Astrocyte (in vitro differentiated cells and primary cell): ENCODE data around the gene RNF144A. TPM values are rescaled to one million over a fixed set of nuclear protein-coding genes. Genes with fewer than 3 reads are reported as not detected.

ENCODE experiments used
- DNase-seq: peaks from one replicate; pipeline ENCODE4 v3.0.0-alpha.2; 2010; ENCODE audit warnings: low read depth
- FAIRE-seq: peaks from 2 replicates; lab custom pipeline; 2011; peaks lifted over from hg19 to GRCh38; lab: Jason Lieb, UNC
- H2AFZ ChIP-seq: 2 replicates; pipeline ENCODE4 v1.6.0; 2012; ENCODE audit warnings: low read depth, low read length, inconsistent platforms
- H3K27ac ChIP-seq: 2 replicates; pipeline ENCODE4 v1.5.1; 2011; ENCODE audit warnings: low read depth, low read length, inconsistent platforms
- H3K27me3 ChIP-seq: 2 replicates; pipeline ENCODE4 v1.6.0; 2011; ENCODE audit warnings: low read length, inconsistent platforms; ENCODE audit not compliant: insufficient read depth
- H3K36me3 ChIP-seq: 2 replicates; pipeline ENCODE4 v1.5.1; 2011; ENCODE audit warnings: low read length, inconsistent platforms; ENCODE audit not compliant: insufficient read depth
- H3K4me1 ChIP-seq: 2 replicates; pipeline ENCODE4 v1.5.1; 2011; ENCODE audit warnings: low read length, inconsistent platforms; ENCODE audit not compliant: insufficient read depth
- H3K4me2 ChIP-seq: 2 replicates; pipeline ENCODE4 v1.6.0; 2012; ENCODE audit warnings: low read length, inconsistent platforms
- H3K4me3 ChIP-seq: 2 replicates; pipeline ENCODE4 v1.5.1; 2011; ENCODE audit warnings: low read depth, mild to moderate bottlenecking, low read length, inconsistent platforms; ENCODE audit not compliant: insufficient read depth
- H3K79me2 ChIP-seq: 2 replicates; pipeline ENCODE4 v1.6.0; 2012; ENCODE audit warnings: mild to moderate bottlenecking, low read length, inconsistent platforms; ENCODE audit not compliant: insufficient read depth
- H3K9ac ChIP-seq: 2 replicates; pipeline ENCODE4 v1.6.0; 2012; ENCODE audit warnings: mild to moderate bottlenecking, low read length, inconsistent platforms
- H3K9me3 ChIP-seq: 2 replicates; pipeline ENCODE4 v1.5.1; 2012; ENCODE audit warnings: low read depth, mild to moderate bottlenecking, low read length, inconsistent platforms; ENCODE audit not compliant: insufficient read depth
- H4K20me1 ChIP-seq: 2 replicates; pipeline ENCODE4 v1.6.0; 2012; ENCODE audit warnings: low read length, inconsistent platforms; ENCODE audit not compliant: insufficient read depth
- H3K27ac Mint-ChIP-seq: one replicate; pipeline ENCODE4 v1.8.0; 2021; ENCODE audit warnings: mild to moderate bottlenecking, mixed read lengths; ENCODE audit not compliant: unreplicated experiment
- H3K27me3 Mint-ChIP-seq: one replicate; pipeline ENCODE4 v1.8.0; 2021; ENCODE audit warnings: low read depth, mixed read lengths; ENCODE audit not compliant: unreplicated experiment
- H3K36me3 Mint-ChIP-seq: one replicate; pipeline ENCODE4 v1.8.0; 2021; ENCODE audit warnings: low read depth, mixed read lengths; ENCODE audit not compliant: unreplicated experiment
- H3K4me1 Mint-ChIP-seq: one replicate; pipeline ENCODE4 v1.8.0; 2021; ENCODE audit warnings: low read depth, mixed read lengths; ENCODE audit not compliant: unreplicated experiment
- H3K4me3 Mint-ChIP-seq: one replicate; pipeline ENCODE4 v1.8.0; 2021; ENCODE audit warnings: mild to moderate bottlenecking, moderate library complexity, mixed read lengths; ENCODE audit not compliant: unreplicated experiment
- H3K9me3 Mint-ChIP-seq: one replicate; pipeline ENCODE4 v1.8.0; 2021; ENCODE audit warnings: mild to moderate bottlenecking, mixed read lengths; ENCODE audit not compliant: unreplicated experiment
- EZH2 ChIP-seq: IDR thresholded peaks from 2 replicates; pipeline ENCODE4 v1.6.1; 2012; ENCODE audit warnings: mild to moderate bottlenecking, low read length, inconsistent platforms; ENCODE audit not compliant: insufficient read depth
- total RNA-seq: library from RNA; stranded (reverse); gene quantifications from 2 replicates; pipeline ENCODE4 v1.2.1, GENCODE V29; 2021
- TF ChIP-seq, protein P1 (sequence below): IDR thresholded peaks from 2 replicates; pipeline ENCODE4 v1.5.1; 2011; ENCODE audit warnings: low read depth, mild to moderate bottlenecking, inconsistent platforms, low read length, moderate library complexity; ENCODE audit not compliant: insufficient read depth

RNF144A gene
- total RNA-seq, 1 donor from 2014 or later = 4.9 TPM

GRCh38 chr2:7045601-7046590, 128.7 kb downstream of the RNF144A start:
- Histone ChIP-seq H3K4me3 (no peak overlapping the region), H3K9ac (no peak overlapping the region), H3K9me3 (no peaks in the 10 kb centered on the region), H3K79me2 (no peaks in the 10 kb centered on the region), H3K27me3 (no peaks in the 10 kb centered on the region), H2AFZ (no peak overlapping the region), H3K4me2 (no peak overlapping the region), H4K20me1 (no peaks in the 10 kb centered on the region), H3K4me1 (no peaks in the 10 kb centered on the region), H3K36me3 (no peaks in the 10 kb centered on the region), H3K27ac (no peak overlapping the region)
- TF ChIP-seq, protein P1, sequence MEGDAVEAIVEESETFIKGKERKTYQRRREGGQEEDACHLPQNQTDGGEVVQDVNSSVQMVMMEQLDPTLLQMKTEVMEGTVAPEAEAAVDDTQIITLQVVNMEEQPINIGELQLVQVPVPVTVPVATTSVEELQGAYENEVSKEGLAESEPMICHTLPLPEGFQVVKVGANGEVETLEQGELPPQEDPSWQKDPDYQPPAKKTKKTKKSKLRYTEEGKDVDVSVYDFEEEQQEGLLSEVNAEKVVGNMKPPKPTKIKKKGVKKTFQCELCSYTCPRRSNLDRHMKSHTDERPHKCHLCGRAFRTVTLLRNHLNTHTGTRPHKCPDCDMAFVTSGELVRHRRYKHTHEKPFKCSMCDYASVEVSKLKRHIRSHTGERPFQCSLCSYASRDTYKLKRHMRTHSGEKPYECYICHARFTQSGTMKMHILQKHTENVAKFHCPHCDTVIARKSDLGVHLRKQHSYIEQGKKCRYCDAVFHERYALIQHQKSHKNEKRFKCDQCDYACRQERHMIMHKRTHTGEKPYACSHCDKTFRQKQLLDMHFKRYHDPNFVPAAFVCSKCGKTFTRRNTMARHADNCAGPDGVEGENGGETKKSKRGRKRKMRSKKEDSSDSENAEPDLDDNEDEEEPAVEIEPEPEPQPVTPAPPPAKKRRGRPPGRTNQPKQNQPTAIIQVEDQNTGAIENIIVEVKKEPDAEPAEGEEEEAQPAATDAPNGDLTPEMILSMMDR = no peak
- no peak for TF ChIP-seq EZH2
- no peaks in the 10 kb centered on the region for H3K27me3 Mint-ChIP-seq
- H3K4me1 Mint-ChIP-seq = no peaks in the 10 kb centered on the region
- H3K36me3 Mint-ChIP-seq = peaks cover 2% of the 10 kb centered on the region
- DNase-seq (no peak), FAIRE-seq (no peak)
- H3K27ac Mint-ChIP-seq = no peak overlapping the region
- H3K4me3 Mint-ChIP-seq = no peak overlapping the region
- H3K9me3 Mint-ChIP-seq = no peaks in the 10 kb centered on the region

- H3K4me1 ChIP-seq = no peaks in the 10 kb centered on the region
- H2AFZ ChIP-seq = no peak overlapping the region
- H3K27ac Mint-ChIP-seq = no peak overlapping the region
- no peaks in the 10 kb centered on the region for H3K36me3 ChIP-seq
- H3K9me3 ChIP-seq = no peaks in the 10 kb centered on the region
- no peaks in the 10 kb centered on the region for H4K20me1 ChIP-seq
- H3K4me3 ChIP-seq = no peak overlapping the region
- no peaks in the 10 kb centered on the region for H3K79me2 ChIP-seq
- H3K27ac ChIP-seq = no peak overlapping the region
- no peaks in the 10 kb centered on the region for H3K27me3 Mint-ChIP-seq
- no peaks in the 10 kb centered on the region for H3K27me3 ChIP-seq
- TF ChIP-seq, protein P1 = no peak
- no peak for TF ChIP-seq EZH2
- peaks cover 7% of the 10 kb centered on the region for H3K36me3 Mint-ChIP-seq
- no peak overlapping the region for H3K9ac ChIP-seq
- DNase-seq (no peak), FAIRE-seq (no peak)
- no peak overlapping the region for H3K4me3 Mint-ChIP-seq
- no peak overlapping the region for H3K4me2 ChIP-seq
- no peaks in the 10 kb centered on the region for H3K9me3 Mint-ChIP-seq
- H3K4me1 Mint-ChIP-seq = no peaks in the 10 kb centered on the region
These were observed 130.4 kb downstream of the RNF144A start for GRCh38 chr2:7047661-7048060.

GRCh38 chr2:7048762-7049294, 131.6 kb downstream of the RNF144A start:
- H3K36me3 Mint-ChIP-seq = peaks cover 7% of the 10 kb centered on the region
- TF ChIP-seq, protein P1 = no peak
- TF ChIP-seq EZH2 = no peak
- H3K27ac Mint-ChIP-seq = no peak overlapping the region
- Histone ChIP-seq H3K27me3 (no peaks in the 10 kb centered on the region), H3K27ac (no peak overlapping the region), H3K9ac (no peak overlapping the region), H3K36me3 (no peaks in the 10 kb centered on the region), H3K9me3 (no peaks in the 10 kb centered on the region), H3K79me2 (no peaks in the 10 kb centered on the region), H3K4me2 (no peak overlapping the region), H3K4me1 (no peaks in the 10 kb centered on the region), H4K20me1 (no peaks in the 10 kb centered on the region), H2AFZ (no peak overlapping the region), H3K4me3 (no peak overlapping the region)
- H3K27me3 Mint-ChIP-seq = no peaks in the 10 kb centered on the region
- DNase-seq (no peak), FAIRE-seq (no peak)
- no peaks in the 10 kb centered on the region for H3K4me1 Mint-ChIP-seq
- no peak overlapping the region for H3K4me3 Mint-ChIP-seq
- H3K9me3 Mint-ChIP-seq = no peaks in the 10 kb centered on the region
